SK-N-MC (cell line): ENCODE measurements around the gene POP4.

ENCODE experiments used
- DNase-seq: peaks from one replicate; pipeline ENCODE4 v3.0.0-alpha.2; 2011; ENCODE audit warnings: low read depth, low spot score
- H3K27ac ChIP-seq: fragments of 200-600 bp; sonication (generic); 2 replicates; pipeline ENCODE4 v1.5.1; 2016; ENCODE audit warnings: mixed run types
- H3K36me3 ChIP-seq: fragments of 200-600 bp; sonication (generic); 2 replicates; pipeline ENCODE4 v1.6.1; 2017; ENCODE audit warnings: antibody characterized with exemption, low read length, mixed read lengths; ENCODE audit not compliant: insufficient read depth
- H3K4me3 ChIP-seq: fragments of 200-600 bp; sonication (generic); 2 replicates; pipeline ENCODE4 v1.5.1; 2016
- H3K9ac ChIP-seq: fragments of 200-600 bp; sonication (generic); 2 replicates; pipeline ENCODE4 v1.8.0; 2017; ENCODE audit warnings: mixed run types, mixed read lengths; ENCODE audit not compliant: insufficient read length
- H3K9me3 ChIP-seq: fragments of 200-600 bp; sonication (generic); 2 replicates; pipeline ENCODE4 v1.6.1; 2017; ENCODE audit warnings: low read depth, mild to moderate bottlenecking, antibody characterized with exemption, low read length, moderate library complexity, mixed read lengths
- EZH2 ChIP-seq: fragments of 200-600 bp; sonication (generic); IDR thresholded peaks from one replicate; pipeline ENCODE4 v1.6.1; 2017; ENCODE audit warnings: antibody characterized with exemption
- FOXP2 ChIP-seq: optimal IDR thresholded peaks from 2 replicates; pipeline ENCODE3; 2011; ENCODE audit warnings: mild to moderate bottlenecking, moderate library complexity; ENCODE audit not compliant: insufficient read depth; ENCODE audit errors: extremely low read length, control extremely low read depth
- POLR2AphosphoS5 ChIP-seq: IDR thresholded peaks from 2 replicates; pipeline ENCODE4 v1.6.1; 2012; ENCODE audit warnings: mild to moderate bottlenecking, low read depth, low read length, borderline replicate concordance

The POP4 gene

DNA sequence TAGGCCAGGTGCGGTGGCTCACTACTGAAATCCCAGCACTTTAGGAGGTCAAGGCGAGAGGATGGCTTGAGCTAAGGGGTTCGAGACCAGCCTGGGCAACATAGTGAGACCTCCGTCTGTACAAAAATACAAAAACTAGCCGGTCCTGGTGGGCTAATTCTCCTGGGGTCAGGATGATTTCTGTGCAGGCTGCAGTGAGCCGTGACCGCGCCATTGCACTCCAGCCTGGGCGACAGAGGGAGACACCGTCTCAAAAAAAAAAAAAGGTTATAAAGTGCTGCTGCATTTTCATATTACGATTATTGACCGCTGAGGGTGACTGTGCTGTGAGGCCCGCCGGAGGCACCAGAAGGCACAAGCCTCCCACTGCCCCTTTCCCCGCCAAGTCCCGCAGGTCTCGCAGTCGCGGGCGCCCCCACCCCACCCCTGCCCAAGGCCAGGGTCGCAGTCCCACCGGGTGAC lies 58.7 kb downstream of the POP4 start:
- H3K9ac ChIP-seq, result no peak overlapping the region
- TF ChIP-seq POLR2AphosphoS5, result no peak
- no peak for TF ChIP-seq EZH2
- no peak for TF ChIP-seq FOXP2
- no peak overlapping the region for H3K27ac ChIP-seq
- H3K4me3 ChIP-seq, result peak overlapping the region; percentile 76
- H3K36me3 ChIP-seq, result no peaks in the 10 kb centered on the region
- no peaks in the 10 kb centered on the region for H3K9me3 ChIP-seq
- DNase-seq, result no peak

- DNase-seq, result no peak
- H3K9ac ChIP-seq, result no peak within 1 kb of the TSS
- H3K36me3 ChIP-seq, result no peaks in the 10 kb centered on the region
- H3K4me3 ChIP-seq, result peak within 1 kb of the TSS; percentile 76
- no peak within 1 kb of the TSS for H3K27ac ChIP-seq
- TF ChIP-seq EZH2 (no peak), POLR2AphosphoS5 (no peak), FOXP2 (no peak)
- no peaks in the 10 kb centered on the region for H3K9me3 ChIP-seq
Observed at GRCh38 chr19:29665215-29665825, 59.2 kb downstream of the POP4 start, which contains the start of gene PLEKHF1. Gene PLEKHF1 (plus strand): TSS chr19:29665461. CDS start chr19:29673840, 8,379 bp downstream.

- H3K27ac ChIP-seq, result no peak overlapping the region
- DNase-seq, result no peak
- no peak overlapping the region for H3K9ac ChIP-seq
- no peaks in the 10 kb centered on the region for H3K9me3 ChIP-seq
- TF ChIP-seq POLR2AphosphoS5, result no peak
- TF ChIP-seq FOXP2, result no peak
- TF ChIP-seq EZH2, result no peak
- no peaks in the 10 kb centered on the region for H3K36me3 ChIP-seq
- H3K4me3 ChIP-seq, result peak overlapping the region; percentile 76
Observed at GRCh38 chr19:29665826-29666577, 59.9 kb downstream of the POP4 start.
